NAMALWA (cell line): ENCODE results near the gene CNTN2.

Experiments used
- DNase-seq: peaks from one replicate; pipeline ENCODE4 v3.0.0-alpha.2; 2015; ENCODE audit warnings: low spot score

Gene CNTN2, protein sequence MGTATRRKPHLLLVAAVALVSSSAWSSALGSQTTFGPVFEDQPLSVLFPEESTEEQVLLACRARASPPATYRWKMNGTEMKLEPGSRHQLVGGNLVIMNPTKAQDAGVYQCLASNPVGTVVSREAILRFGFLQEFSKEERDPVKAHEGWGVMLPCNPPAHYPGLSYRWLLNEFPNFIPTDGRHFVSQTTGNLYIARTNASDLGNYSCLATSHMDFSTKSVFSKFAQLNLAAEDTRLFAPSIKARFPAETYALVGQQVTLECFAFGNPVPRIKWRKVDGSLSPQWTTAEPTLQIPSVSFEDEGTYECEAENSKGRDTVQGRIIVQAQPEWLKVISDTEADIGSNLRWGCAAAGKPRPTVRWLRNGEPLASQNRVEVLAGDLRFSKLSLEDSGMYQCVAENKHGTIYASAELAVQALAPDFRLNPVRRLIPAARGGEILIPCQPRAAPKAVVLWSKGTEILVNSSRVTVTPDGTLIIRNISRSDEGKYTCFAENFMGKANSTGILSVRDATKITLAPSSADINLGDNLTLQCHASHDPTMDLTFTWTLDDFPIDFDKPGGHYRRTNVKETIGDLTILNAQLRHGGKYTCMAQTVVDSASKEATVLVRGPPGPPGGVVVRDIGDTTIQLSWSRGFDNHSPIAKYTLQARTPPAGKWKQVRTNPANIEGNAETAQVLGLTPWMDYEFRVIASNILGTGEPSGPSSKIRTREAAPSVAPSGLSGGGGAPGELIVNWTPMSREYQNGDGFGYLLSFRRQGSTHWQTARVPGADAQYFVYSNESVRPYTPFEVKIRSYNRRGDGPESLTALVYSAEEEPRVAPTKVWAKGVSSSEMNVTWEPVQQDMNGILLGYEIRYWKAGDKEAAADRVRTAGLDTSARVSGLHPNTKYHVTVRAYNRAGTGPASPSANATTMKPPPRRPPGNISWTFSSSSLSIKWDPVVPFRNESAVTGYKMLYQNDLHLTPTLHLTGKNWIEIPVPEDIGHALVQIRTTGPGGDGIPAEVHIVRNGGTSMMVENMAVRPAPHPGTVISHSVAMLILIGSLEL

DNA sequence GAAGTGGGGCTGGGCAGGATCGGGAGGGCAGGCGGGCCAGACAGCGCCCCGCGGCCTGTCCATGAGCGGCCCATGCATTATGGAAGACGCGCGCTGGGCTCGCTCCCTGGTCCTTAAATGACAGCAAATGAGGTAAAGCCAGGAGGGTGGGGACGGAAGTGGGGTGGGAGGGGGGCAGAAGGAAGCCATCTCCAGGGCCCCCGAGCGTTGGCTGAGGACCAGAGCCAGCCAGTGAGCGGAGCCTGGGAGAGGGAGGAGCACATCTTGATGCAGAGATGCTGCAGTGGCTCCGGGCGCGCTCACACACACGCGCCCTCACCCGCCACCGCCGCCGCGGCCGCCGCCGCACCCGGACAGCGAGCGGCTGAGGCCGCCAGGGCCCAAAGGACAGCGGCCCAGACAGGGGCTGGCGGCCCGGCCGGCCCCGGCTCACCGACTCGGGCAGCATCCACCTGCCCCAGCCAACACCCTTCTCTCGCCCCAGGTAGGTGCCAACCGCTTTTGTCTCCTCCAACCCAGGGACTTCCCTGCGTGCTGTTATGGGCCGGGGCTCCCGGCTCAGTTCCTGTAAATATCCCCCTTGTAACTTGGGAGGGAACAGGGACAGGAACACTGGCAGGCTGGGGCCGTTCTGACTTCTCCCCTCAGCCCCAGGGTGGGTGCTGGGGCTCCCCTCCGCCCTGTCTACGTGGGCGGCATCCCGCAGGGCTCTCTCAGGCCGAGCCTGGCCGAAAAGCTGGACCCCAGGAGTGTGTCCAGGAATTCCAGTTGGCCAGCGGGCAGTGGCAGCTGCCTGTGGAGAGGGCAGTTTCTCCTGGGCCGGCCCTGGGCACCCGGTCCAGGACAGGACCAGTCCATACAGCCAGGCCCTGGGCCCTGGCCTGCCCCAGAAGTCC is at the start of gene CNTN2:
CNTN2 (plus strand) TSS at position 302 of the 896 bp plus-strand sequence. CDS start 9,974 bp downstream, outside the sequence.
- no peak for DNase-seq

DNA sequence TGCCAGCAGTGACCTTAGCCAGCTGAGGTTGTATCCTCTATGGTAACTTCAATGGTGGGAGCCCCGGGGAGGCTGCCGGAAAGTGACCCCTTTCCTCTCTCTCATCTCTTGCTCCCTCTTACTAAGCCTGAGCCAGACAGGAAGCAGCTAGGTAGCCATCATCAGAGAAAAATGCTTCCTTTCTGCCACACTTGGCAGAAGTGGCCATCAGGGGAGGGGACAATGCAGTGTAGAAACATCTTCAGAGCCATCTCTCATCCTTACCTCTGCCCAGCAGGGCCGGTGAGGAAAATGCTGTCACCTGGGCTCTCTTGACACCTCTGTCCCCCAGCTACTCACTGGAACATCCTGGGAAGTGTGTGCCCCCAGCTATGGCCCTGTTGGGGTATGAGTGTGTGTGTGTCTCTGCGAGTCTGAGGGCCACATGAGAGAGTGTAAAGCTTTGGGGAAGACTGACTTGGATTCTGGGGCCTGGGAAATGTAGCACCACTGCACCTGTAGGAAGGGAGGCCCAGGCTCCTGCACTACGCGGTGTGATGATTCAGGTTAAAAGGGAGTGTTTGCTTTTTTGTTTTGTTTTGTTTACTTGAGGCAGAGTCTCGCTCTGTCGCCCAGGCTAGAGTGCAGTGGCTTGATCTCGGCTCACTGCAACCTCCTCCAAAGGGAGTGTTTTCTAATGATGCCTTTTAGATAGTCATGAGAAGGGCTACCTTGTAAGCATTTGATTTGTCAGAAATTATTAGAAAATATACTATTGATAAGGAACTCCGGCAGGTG is 48.7 kb upstream of the CNTN2 start:
- DNase-seq: no peak

DNA sequence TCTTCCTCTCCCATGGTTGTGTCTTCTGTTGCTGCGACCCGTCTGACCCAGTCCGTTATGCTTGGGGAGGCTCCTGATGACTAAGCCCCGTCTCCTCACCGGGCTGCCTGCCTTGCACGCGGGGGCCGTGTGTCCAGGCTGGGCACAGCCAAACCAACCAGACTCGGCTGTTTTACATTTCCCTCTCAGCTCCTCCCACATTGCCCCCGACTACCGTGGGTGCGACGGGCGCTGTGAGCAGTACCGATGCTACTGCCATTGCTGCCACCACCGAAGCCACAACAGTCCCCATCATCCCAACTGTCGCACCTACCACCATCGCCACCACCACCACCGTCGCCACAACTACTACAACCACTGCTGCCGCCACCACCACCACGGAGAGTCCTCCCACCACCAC is 46.0 kb upstream of the CNTN2 start:
- no peak for DNase-seq

DNA sequence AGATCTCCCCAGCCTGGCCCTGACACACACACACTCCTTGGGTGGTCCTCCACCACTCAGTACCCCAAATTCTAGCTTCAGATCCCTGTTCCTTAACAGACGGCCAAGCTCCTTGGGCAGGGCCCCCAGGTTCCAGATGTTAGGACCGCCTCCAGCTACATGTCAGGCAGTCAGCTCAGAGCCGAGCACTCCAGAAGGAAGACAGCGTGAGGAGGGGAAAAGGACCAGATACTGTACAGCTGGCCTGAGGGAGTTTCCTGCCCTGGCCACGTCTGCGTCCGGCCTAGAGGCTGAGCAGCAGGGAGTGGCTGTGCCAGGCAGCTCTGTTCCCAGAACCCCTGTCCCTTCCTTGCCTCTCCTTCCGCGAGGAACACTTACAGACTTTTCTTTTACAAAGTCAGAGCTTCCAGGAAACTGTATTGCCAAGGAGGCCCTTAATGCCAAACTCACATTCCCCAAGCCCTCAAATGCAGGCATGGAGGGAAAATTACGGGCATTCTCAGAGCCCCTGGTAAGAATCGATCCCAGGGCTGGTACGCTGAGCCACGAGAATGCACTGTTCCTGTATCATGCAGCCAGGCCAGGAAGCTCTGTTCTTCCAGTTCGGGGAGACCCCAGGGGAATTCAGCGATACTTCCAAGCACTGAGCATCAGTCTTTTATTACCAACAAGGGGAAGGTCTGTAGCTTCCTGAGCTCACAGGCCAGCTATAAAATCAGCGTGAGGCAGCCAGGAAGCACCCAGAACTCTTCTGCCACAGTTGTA is 45.2 kb upstream of the CNTN2 start:
- DNase-seq: no peak

DNA sequence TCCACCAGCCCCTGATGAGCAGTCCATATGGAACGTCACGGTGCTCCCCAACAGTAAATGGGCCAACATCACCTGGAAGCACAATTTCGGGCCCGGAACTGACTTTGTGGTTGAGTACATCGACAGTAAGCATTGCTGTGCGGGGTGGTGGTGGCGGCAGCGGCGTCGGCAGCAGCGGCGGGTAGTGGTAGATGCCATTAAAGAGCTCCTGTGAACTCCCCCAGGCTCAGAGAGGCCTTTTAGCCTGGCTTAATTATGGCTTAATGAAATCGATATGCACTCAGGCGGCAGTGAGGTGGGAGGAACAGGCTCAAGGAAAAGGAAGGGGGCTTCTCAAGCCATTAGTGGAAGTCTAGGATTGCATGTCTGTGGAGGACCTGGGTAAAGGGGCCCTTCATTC is 41.9 kb upstream of the CNTN2 start:
- DNase-seq: no peak

DNA sequence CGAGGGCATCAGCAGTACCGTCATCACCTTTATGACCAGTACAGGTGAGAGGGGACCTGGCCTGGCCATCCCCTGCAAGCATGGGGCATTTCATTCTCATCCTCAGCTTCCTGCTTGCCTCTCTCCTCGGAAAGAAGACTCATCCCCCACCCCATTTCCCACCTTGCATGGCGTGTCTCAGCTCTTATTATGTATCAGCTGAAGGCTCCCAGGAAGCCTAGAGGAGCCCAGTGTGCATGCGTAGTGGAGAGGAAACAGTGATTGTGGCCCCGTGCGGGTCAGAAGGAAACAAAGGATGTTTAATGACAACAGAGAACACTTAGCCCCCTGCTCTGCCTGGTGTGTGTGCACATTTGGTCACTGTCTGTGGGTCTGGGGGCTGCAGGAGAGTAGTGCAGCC is 40.3 kb upstream of the CNTN2 start:
- no peak for DNase-seq

DNA sequence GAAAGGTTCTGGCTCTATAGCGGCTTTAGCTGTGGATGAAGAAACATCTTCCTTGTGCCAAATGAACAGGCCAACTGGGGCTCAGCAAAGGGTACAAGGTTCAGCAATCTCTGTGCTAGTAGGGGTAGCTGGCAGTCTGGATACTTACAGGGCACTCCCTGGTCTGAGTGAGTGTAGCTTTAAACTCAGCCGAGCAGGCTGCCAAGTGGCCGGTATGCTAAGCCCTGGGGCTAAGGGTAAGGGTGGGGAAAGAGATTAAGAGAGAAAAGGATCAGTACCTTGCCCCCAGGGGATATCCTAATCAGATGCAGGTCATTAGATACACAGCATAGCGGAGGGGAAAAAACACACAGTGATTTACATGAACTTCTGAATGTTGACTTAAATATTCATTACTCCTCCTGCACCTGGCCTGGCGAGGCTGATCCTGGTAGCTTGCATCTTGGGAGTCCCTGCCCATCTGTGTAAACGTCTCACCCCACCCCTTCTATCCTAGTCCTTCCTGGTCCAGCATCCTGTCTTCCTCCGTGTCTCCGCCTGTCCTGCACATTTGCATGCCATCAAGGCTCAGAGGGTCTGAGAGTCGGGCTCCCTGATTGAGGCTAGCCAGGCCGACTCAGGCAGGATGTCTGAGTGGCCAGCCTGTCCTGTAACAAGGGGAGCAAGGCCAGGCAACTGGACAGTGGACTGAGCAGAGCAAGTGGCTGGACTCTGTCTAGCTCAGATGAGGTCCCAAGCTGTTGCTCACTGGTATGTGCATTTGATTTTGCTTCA is 39.5 kb upstream of the CNTN2 start:
- DNase-seq: no peak

DNA sequence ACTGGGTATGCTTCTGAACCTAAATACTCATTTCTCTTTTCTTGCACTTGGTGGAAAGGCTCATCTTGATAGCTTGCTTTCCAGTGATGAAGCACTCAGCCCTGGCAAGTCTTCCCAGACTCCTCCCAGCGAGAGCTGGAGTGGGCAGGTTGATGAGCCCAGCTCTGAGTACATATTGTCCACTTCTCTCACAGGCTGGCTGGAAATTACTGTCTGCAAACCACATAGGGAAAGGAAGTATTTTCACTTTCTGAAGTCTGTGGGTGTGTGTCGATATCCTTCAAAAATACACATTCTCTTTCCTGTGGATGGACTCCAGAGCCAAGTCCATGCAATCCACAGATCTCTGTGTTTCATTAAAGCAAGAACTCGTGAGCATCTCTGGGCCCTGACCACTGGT is 38.7 kb upstream of the CNTN2 start:
- no peak for DNase-seq

GRCh38 chr1:205008896-205009295 is 34.1 kb upstream of the CNTN2 start:
- no peak for DNase-seq

GRCh38 chr1:205009670-205010069 is 33.3 kb upstream of the CNTN2 start:
- DNase-seq: no peak

DNA sequence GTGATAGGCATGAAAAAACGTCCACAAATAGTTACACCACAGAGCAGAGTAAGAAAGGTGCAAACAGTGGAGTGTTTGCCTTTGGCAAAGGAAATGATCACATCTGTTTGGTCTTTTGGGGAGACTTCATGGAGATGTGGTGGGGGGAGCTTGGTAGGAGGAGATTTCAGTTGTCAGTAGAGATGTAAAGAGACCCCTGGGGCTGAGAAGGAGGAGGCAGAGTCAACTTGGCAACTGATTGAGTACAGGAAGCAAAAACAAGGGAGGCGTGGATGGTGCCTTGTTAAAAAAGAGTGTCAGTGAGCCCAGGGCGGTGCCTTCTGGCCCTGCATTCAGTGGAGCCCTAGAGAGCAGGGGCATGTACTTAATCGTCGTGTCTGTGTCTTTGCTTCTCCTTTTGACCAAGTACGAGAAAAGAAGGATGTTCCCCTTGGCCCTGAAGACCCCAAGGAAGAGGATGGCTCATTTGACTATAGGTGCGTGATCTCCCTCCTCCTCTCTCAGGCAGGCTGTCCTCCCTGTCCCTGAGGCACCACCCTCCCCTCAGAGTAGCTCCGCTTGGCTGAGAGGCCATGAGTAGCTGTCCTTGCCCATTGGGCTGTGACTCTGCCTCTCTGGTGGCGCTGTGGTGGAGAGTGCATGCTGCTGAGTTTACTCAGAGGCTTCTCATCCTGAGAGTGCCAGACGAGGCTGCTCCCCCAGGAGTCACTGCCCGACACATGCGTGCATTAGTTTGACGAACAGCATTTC is 30.4 kb upstream of the CNTN2 start:
- no peak for DNase-seq

DNA sequence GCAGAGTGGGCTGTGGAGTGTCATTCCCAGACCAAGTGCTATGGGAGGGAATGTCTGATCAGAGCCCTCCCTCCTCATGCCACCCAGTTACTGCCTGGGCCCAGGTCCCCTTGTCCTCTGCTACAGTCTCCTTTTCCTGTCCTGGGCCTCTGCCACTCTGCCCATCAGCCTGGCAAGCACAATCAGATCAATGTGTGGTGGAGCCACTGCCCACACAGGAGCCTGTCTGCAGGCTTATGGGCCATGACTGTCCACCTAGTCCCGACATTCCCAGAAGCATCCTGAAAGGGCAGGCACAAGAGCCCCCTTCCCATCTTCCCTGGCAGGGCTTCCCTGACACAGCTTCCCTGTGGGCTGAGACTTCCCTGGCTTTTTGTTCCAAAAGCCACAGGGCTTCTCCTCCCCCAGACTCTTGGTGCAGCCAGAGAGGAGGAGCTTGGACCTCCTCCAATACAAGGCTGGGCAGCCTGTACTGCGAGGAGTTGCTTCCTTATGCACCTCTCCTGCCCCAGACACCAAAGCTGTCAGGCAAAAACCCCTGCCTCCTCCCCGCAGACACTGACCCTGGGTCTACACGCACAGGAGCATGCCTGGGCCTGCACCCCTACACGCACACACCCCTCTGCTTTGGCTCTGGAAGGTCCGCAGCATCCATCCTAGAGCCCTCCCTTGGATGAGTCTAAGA is 29.2 kb upstream of the CNTN2 start:
- no peak for DNase-seq

- DNase-seq: no peak
These were observed 28.2 kb upstream of the CNTN2 start for GRCh38 chr1:205014783-205015182.

DNA sequence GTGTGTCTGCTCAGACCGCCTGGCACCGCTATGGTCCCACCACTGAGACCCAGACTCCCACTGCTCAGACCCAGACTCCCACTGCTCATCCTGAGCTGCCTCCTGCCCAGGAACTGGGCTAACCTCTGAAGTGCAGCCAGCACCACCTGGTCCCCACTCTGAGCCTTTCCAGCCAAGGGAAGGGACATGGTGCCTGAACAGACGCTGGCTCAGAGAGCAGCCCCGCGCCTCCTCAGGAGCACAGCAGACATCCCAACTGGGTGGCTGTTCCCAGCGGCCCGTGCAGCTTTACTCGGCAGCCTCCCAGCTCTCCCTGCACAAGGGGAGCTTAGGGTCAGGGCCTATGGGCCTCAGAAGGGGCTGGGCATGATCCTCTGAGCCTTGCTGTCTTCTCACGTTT is 27.8 kb upstream of the CNTN2 start:
- DNase-seq: no peak

DNA sequence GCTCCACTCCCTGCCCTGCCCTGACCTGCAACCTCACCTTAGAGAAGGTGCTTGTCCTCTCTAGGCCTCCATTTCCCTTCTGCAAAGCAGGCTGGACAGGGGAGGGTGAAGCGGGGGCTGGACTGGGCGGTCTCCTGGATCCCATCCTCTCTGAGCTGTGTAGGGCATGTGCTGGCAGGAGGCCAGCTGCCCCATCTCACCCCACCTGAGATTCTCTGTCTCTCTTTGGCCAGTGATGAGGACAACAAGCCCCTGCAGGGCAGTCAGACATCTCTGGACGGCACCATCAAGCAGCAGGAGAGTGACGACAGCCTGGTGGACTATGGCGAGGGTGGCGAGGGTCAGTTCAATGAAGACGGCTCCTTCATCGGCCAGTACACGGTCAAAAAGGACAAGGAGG is 26.9 kb upstream of the CNTN2 start:
- no peak for DNase-seq

GRCh38 chr1:205016584-205016983 is 26.4 kb upstream of the CNTN2 start:
- DNase-seq: no peak

- no peak for DNase-seq
These were observed 26.0 kb upstream of the CNTN2 start for GRCh38 chr1:205017001-205017400.

GRCh38 chr1:205017766-205018165 is 25.2 kb upstream of the CNTN2 start:
- DNase-seq: no peak
